ENCODE results near the gene NOL9.

GRCh38 chr1:6510493-6510892 lies 43.8 kb downstream of the NOL9 start:
- no peak for TF ChIP-seq CTCF (IDR thresholded peaks at IDR 0.05; ENCODE audit: extremely low read depth in 1 of 2, insufficient read depth in 1 of 2, low read depth in 1 of 2, low read length in 2 of 2)
- TF ChIP-seq MYC (IDR thresholded peaks at IDR 0.05; ENCODE audit: low read depth, low read length) = no peak
- TF ChIP-seq EZH2 (IDR thresholded peaks at IDR 0.05; ENCODE audit: borderline replicate concordance, low read depth, low read length, severe bottlenecking) = no peak
- no peak for TF ChIP-seq MAX (IDR thresholded peaks at IDR 0.05; ENCODE audit: insufficient read depth, insufficient read length)
- TF ChIP-seq POLR2A (IDR thresholded peaks at IDR 0.05; ENCODE audit: low read depth, low read length) = no peak

Measured in endothelial cell of umbilical vein (primary cell).